Lung (tissue), 16 donors: ENCODE results near the gene EEF1A2. TPM values are rescaled to one million over a fixed set of nuclear protein-coding genes. Genes with fewer than 3 reads are reported as not detected.

Source experiments
- ATAC-seq: fragments of 200-7000 bp; cut with Tn5 transposase; one replicate; pipeline ENCODE4 v1.9.1; 2020; ENCODE audit warnings: moderate number of reproducible peaks; ENCODE audit not compliant: insufficient read depth, low FRiP score
- DNase-seq, 3 donors: peaks; one replicate each; pipeline ENCODE4 v3.0.0-alpha.2; 2013 to 2017
- H3K27ac ChIP-seq, 2 donors: one replicate each; pipeline ENCODE4 v1.5.1; 2013; ENCODE audit warnings: mild to moderate bottlenecking in 2 of 2, moderate library complexity in 2 of 2, control low read depth in 1 of 2, inconsistent platforms in 1 of 2, low read depth in 1 of 2, low read length in 1 of 2
- H3K27me3 ChIP-seq, 3 donors: one replicate each; pipeline ENCODE4 v1.5.1; 2013; ENCODE audit warnings: low read length in 2 of 3; ENCODE audit not compliant: control insufficient read depth in 3 of 3, insufficient read depth in 3 of 3
- H3K36me3 ChIP-seq, 4 donors: one replicate each; pipeline ENCODE4 v1.5.1; 2013; ENCODE audit warnings: low read length in 4 of 4, mild to moderate bottlenecking in 1 of 4, moderate library complexity in 1 of 4; ENCODE audit not compliant: control insufficient read depth in 4 of 4, insufficient read depth in 4 of 4
- H3K4me1 ChIP-seq, 5 donors: one replicate each; pipeline ENCODE4 v1.5.1; 2013; ENCODE audit warnings: low read length in 5 of 5, mild to moderate bottlenecking in 2 of 5, moderate library complexity in 1 of 5; ENCODE audit not compliant: control insufficient read depth in 5 of 5, insufficient read depth in 5 of 5
- H3K4me3 ChIP-seq: one replicate; pipeline ENCODE4 v1.5.1; 2013; ENCODE audit warnings: mild to moderate bottlenecking, control low read depth, moderate library complexity
- H3K9ac ChIP-seq, 2 donors: one replicate each; pipeline ENCODE4 v1.5.1; 2013; ENCODE audit warnings: low read length in 2 of 2, control low read depth in 1 of 2; ENCODE audit not compliant: insufficient read depth in 1 of 2
- H3K9me3 ChIP-seq, 4 donors: one replicate each; pipeline ENCODE4 v1.5.1; 2013; ENCODE audit warnings: low read length in 3 of 4, mild to moderate bottlenecking in 1 of 4, moderate library complexity in 1 of 4; ENCODE audit not compliant: control insufficient read depth in 4 of 4, insufficient read depth in 3 of 4
- CTCF ChIP-seq: IDR thresholded peaks from 2 replicates; pipeline ENCODE4 v1.5.1; 2012; ENCODE audit warnings: mild to moderate bottlenecking; ENCODE audit errors: control extremely low read depth, extremely low read depth
- WGBS, 2 donors: extraction: QIAGEN DNeasy Blood & Tissue Kit; methylation state at CpG; one replicate each; pipeline ENCODE4 v1.1.7; 2013; 5-methylcytosine and 5-hydroxymethylcytosine counted together
- long read RNA-seq, 5 donors: transcript quantifications; one replicate each; lab custom pipeline, GENCODE V29; 2026
- polyA plus RNA-seq, 2 donors: library from polyadenylated mRNA; stranded (reverse); fragments of 200-250 nt; gene quantifications; one replicate each; pipeline ENCODE4 v1.2.1, GENCODE V29; 2013
- total RNA-seq, 2 donors: library from RNA; depleted of rRNA in 1 of 2; stranded (reverse); fragments of >200 nt in 1 of 2; gene quantifications; one replicate each; pipeline ENCODE4 v1.2.1, GENCODE V29; 2014 to 2021
- donor health status: control.
- donor health status: control.
- donor health status: Bipolar disorder and iron deficiency.
- donor health status: healthy.
- donor health status: DM: yes; HTN: yes; CAD: no.

EEF1A2 gene
- total RNA-seq = 1 to 10 TPM; 1.3 to 1.9 TPM
- polyA plus RNA-seq = under 1 TPM; 0.47 to 0.73 TPM
- long read RNA-seq, donor 1, partial matches to known transcripts = 1,078 of 1,098 reads
- long read RNA-seq, donor 1, other reads (novel, unspliced or antisense) = 19 of 1,098 reads
- long read RNA-seq, donor 2 = 0 reads
- long read RNA-seq, donor 3 = 0 reads
- long read RNA-seq, donor 4, partial matches to known transcripts = 0 of 1 reads
- long read RNA-seq, donor 4, other reads (novel, unspliced or antisense) = 0 of 1 reads
- long read RNA-seq, donor 5, partial matches to known transcripts = 1,330 of 1,382 reads
- long read RNA-seq, donor 5, other reads (novel, unspliced or antisense) = 52 of 1,382 reads

DNA sequence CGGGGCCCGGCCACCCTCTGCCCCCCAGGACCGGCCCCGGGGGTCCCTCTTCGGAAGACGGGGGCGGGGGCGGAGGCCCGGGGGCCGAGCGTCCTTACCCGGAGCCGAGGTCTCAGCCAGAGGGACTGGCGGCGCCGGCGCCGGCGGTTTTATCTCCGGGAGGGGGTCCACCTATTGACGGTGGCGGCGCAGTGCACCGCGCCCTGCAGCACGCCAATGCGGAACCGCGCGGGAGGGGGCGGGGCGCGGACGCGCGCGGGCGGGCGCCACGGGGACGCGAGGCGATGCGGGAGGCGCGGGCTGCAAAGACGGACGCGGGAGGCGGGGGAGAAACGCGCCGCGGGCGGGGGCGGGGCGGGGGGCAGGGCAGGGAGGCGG is at the start of gene EEF1A2:
Gene EEF1A2 (minus strand): TSS at position 124 of the 378 bp plus-strand sequence. CDS start 1,320 bp downstream, outside the sequence.
- no peak within 1 kb of the TSS for H3K4me3 ChIP-seq
- DNase-seq = no peak
- ATAC-seq = no peak
- peaks cover 17 to 50% (median 21%) of the 10 kb centered on the region in 3 donors for H3K27me3 ChIP-seq
- H3K4me1 ChIP-seq = peaks cover 0 to 8% (median 2%) of the 10 kb centered on the region in 5 donors
- 1% methylated on average over 29 to 58 of the region's 58 CpGs for WGBS, 2 donors
- no peak for TF ChIP-seq CTCF
- H3K9me3 ChIP-seq = no peaks in the 10 kb centered on the region
- H3K36me3 ChIP-seq = no peaks in the 10 kb centered on the region
- H3K27ac ChIP-seq = peak within 1 kb of the TSS in 1 of 2 donors; percentile 95
- no peak within 1 kb of the TSS for H3K9ac ChIP-seq

DNA sequence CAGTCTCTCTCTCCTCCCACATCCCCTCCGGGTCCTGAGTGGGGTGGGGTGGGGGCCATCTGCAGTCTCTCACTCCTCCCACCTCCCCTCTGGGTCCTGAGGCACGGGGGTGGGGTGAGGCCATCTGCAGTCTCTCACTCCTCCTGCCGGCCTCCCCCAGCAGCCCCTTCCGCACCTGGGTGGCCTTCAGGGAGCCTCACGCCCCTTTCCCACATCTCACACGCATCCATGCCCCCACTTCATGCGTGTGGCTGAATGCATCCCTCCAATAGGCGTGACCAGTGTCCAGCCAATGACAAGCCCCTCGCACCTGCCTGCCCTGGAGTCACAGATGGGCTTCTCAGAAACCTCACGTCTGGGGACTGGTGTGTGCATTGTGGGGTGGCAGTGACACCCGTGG is 49.7 kb upstream of the EEF1A2 start:
- no peak for ATAC-seq
- H3K9ac ChIP-seq = no peak overlapping the region
- no peaks in the 10 kb centered on the region for H3K36me3 ChIP-seq
- 50 to 65% methylated on average over 10 to 11 of the region's 11 CpGs for WGBS, 2 donors
- no peak for DNase-seq
- H3K27me3 ChIP-seq = peaks cover 0 to 28% (median 12%) of the 10 kb centered on the region in 3 donors
- H3K4me3 ChIP-seq = no peak overlapping the region
- TF ChIP-seq CTCF = no peak
- no peaks in the 10 kb centered on the region for H3K4me1 ChIP-seq
- no peak overlapping the region for H3K27ac ChIP-seq
- H3K9me3 ChIP-seq = no peaks in the 10 kb centered on the region

GRCh38 chr20:63547725-63548480 is 49.0 kb upstream of the EEF1A2 start, which contains the start of gene SRMS:
TSS of gene SRMS (minus strand) at chr20:63547749. CDS start at chr20:63547463, 286 bp downstream.
- no peak for DNase-seq
- no peak within 1 kb of the TSS for H3K9ac ChIP-seq
- no peak for ATAC-seq
- no peak within 1 kb of the TSS for H3K4me3 ChIP-seq
- no peak within 1 kb of the TSS for H3K27ac ChIP-seq
- H3K36me3 ChIP-seq = no peaks in the 10 kb centered on the region
- no peaks in the 10 kb centered on the region for H3K9me3 ChIP-seq
- WGBS, 2 donors = 55 to 65% methylated on average over 35 of the region's 35 CpGs
- H3K27me3 ChIP-seq = peaks cover 0 to 28% (median 12%) of the 10 kb centered on the region in 3 donors
- no peaks in the 10 kb centered on the region for H3K4me1 ChIP-seq
- TF ChIP-seq CTCF = no peak
